ENCODE measurements around the gene MARF1.
"Not testable (repeated sequence)": the region's sequence is repeated elsewhere in the genome, so short reads cannot be mapped to it uniquely, and the experiment has no call there.

The MARF1 gene

GRCh38 chr16:15652293-15653001, 9.5 kb upstream of the MARF1 start:
- in situ Hi-C loops (cut with HindIII; ENCODE audit: low sequenced_read_pairs) = no loop called here

- in situ Hi-C loops (cut with HindIII; ENCODE audit: low sequenced_read_pairs) = no loop called here
Observed at GRCh38 chr16:15650698-15651171, 7.8 kb upstream of the MARF1 start.

GRCh38 chr16:15650019-15650697, 7.2 kb upstream of the MARF1 start, which contains the start of gene NDE1:
Gene NDE1 (plus strand): TSS chr16:15650245. CDS start chr16:15664779, 14,534 bp downstream.
- in situ Hi-C loops (cut with HindIII; ENCODE audit: low sequenced_read_pairs) = no loop called here

GRCh38 chr16:15649727-15650018, 6.7 kb upstream of the MARF1 start:
- in situ Hi-C loops (cut with HindIII; ENCODE audit: low sequenced_read_pairs) = no loop called here

- in situ Hi-C loops (cut with HindIII; ENCODE audit: low sequenced_read_pairs) = not testable (repeated sequence)
Observed at GRCh38 chr16:15649311-15649710, 6.4 kb upstream of the MARF1 start.

- in situ Hi-C loops (cut with HindIII; ENCODE audit: low sequenced_read_pairs) = no loop called here
Observed at GRCh38 chr16:15648135-15648730, 5.3 kb upstream of the MARF1 start.

GRCh38 chr16:15647294-15648014, 4.5 kb upstream of the MARF1 start:
- in situ Hi-C loops (cut with HindIII; ENCODE audit: low sequenced_read_pairs) = no loop called here

GRCh38 chr16:15646557-15647293, 3.8 kb upstream of the MARF1 start:
- in situ Hi-C loops (cut with HindIII; ENCODE audit: low sequenced_read_pairs) = not testable (repeated sequence)

- in situ Hi-C loops (cut with HindIII; ENCODE audit: low sequenced_read_pairs) = not testable (repeated sequence)
Observed at GRCh38 chr16:15644962-15645465, 2.1 kb upstream of the MARF1 start.

- in situ Hi-C loops (cut with HindIII; ENCODE audit: low sequenced_read_pairs) = no loop called here
Observed at GRCh38 chr16:15644267-15644961, 1.5 kb upstream of the MARF1 start.

- in situ Hi-C loops (cut with HindIII; ENCODE audit: low sequenced_read_pairs) = no loop called here
Observed at GRCh38 chr16:15643946-15644250, 944 bp upstream of the MARF1 start.

- in situ Hi-C loops (cut with HindIII; ENCODE audit: low sequenced_read_pairs) = no loop called here
Observed at GRCh38 chr16:15642557-15643047, 352 bp downstream of the MARF1 start.

GRCh38 chr16:15641753-15642556, 999 bp downstream of the MARF1 start:
- in situ Hi-C loops (cut with HindIII; ENCODE audit: low sequenced_read_pairs) = no loop called here

GRCh38 chr16:15640966-15641365, 2.0 kb downstream of the MARF1 start:
- in situ Hi-C loops (cut with HindIII; ENCODE audit: low sequenced_read_pairs) = no loop called here

- in situ Hi-C loops (cut with HindIII; ENCODE audit: low sequenced_read_pairs) = no loop called here
Observed at GRCh38 chr16:15639061-15639568, 3.8 kb downstream of the MARF1 start.

- in situ Hi-C loops (cut with HindIII; ENCODE audit: low sequenced_read_pairs) = no loop called here
Observed at GRCh38 chr16:15636392-15636873, 6.5 kb downstream of the MARF1 start.

GRCh38 chr16:15635926-15636325, 7.0 kb downstream of the MARF1 start:
- in situ Hi-C loops (cut with HindIII; ENCODE audit: low sequenced_read_pairs) = no loop called here

GRCh38 chr16:15631730-15632409, 11.1 kb downstream of the MARF1 start:
- in situ Hi-C loops (cut with HindIII; ENCODE audit: low sequenced_read_pairs) = no loop called here
